Measurements from ENCODE around the gene CAMSAP2.

Gene CAMSAP2

DNA sequence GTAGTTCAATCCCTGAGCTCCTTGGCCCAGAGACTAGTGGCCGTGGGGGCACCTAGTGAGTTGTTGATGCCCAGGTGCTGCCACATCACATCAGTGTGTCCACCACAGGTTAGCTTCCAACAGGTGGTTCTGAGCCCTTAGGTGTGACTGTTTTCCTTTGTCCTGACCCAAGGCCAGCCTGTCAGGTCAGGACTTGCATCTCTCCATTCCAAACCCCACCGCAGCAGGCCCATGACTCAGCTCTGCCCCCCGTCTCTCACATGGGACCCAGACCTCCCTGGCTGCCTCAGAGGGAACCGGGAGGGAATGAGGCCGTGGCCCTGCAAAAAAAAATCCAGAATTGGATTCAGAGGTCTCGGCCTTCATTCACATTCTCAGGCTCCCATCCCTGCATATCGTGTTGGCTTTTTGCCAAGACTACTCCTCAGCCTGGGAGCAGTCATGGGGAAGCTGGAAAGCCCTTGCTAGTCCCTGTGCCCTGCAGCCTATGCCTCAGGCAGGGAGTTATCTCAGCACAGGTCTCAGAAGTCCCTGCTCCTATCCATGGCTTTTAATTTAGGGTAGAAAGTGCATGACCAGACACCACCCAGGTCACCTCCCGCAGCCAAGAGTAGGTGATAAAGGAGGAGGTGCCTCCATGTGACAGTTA lies 163.2 kb downstream of the CAMSAP2 start:
- no peak for DNase-seq

DNA sequence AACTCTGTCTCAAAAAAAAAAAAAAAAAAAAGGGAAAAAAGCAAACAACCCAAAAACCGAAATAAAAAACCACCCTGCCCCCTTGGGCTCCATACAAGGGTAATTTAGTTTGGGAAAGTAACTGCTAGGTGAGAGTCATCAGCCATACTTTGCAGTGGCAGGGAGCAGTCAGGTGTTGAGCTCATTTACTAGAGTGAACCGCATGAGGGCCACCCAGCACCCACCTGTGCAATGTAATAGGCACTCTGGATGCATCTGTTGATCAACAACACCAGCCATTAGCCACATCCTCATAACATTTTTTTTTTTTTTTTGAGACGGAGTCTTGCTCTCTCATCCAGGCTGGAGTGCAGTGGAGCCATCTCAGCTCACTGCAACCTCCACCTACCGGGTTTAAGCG lies 165.1 kb downstream of the CAMSAP2 start:
- DNase-seq = no peak

DNA sequence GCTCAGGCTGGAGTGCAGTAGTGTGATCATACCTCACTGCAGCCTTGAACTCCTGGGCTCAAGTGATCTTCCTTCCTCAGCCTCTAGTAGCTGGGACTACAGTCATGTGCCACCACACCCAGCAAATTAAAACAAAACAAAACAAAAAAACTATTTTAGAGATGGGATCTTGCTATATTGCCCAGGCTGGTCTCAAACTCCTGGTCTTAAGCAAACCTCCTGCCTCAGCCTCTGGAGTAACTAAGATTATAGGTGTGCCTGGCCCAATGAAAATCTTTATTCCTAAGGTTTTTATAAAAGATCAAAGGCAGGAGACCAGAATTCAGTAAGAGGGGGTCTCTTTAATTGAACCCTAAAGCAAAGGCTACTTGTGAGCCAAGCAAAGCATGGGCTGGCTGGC lies 166.1 kb downstream of the CAMSAP2 start:
- no peak for DNase-seq

DNA sequence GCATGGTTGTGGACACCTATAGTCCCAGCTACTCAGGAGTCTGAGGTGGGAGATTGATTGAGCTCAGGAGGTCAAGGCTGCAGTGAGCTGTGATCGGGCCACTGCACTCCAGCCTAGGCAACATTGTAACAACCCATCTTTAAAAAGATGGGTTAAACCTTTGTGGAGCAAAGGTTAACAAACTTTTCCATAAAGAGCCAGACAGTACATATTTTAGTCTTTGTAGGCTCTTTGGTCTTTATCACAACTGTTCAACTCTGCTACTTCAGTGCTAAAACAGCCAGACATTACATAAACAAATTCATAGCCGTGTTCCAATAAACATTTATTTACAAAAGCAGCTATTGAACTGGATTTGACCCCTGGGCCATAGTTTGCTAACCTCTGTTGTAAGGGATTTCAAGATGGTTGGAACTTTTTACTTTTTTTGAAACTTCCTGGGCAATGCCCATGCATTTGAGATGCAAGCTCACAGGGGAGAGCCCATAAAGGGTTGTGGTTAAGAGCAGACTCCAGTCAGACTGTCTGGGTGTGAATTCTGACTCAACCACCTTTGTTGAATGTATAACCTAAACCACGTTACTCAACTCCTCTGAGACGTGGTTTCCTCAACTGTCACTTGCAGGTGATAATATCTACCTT lies 166.8 kb downstream of the CAMSAP2 start:
- DNase-seq = no peak

DNA sequence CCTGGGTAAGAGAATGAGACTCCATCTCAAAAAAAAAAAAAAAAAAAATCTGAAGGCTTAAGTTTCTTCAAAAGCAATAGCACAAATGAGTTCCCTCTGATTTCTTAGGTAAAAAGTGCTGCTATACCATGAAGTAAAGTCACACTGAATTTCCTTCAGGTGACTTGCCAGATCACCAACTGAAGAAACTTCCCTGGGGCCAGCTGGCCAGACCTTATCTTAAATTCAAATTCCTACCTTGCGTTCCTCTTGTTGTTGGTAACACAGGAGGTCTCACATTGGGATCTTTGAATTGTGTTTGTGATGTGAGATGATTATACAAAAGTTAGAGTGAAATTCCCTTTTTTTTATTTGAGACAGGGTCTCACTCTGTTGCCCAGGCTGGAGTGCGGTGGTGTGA lies 167.8 kb downstream of the CAMSAP2 start:
- no peak for DNase-seq

DNA sequence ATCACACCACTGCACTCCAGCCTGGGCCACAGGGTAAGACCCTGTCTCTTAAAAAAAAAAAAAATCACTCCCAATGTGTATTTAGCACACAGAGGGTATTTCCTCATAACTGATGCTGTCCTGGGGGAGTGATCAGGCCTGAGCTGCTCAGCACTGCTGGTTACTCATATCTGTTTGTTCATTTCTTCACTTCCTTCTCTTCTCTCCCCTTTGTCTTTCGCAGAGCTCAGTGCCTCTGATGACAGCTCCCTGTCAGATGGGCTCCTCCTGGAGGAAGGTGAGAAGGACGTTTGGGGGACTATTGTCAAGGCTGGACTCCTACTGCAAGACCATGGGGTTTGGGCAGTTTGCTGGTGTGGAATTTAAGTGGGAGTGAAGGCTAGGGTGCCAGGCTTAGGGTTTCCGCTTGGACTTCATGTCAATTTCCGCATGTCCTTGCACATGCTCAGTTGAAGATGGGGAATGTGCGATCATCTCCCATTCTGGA lies 169.0 kb downstream of the CAMSAP2 start:
- DNase-seq = no peak

DNA sequence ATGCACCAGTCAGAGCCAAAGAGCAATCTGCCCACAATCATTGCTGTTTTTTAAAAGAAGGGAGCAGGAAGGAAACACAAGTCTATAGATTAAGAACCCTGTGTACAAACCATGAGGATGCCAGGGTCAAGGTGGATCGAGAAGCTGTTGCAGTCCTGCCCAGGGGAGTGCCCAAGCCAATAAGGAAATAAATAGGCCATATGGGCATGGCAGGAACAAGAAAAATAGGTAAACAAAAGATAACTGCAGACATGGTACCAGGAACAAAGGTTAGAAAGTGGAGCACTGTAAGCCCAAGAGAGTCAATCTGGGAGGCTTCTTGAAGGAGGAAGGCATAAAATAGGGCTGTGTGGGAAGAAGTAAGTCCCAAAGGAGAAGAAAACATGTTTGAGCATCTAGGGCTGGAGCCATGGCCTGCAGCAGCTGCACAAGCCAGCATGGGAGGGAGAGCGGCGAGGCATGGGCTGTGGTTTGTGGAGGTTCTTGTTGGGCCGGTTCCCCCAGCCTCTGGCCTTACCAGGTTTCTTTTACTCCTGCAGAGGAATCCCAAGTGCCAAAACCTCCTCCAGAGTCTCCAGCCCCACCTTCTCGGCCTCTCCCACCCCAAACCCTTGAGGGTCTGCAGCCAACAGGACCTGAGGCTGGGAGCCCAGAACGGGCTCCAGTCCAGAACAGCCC lies 169.6 kb downstream of the CAMSAP2 start:
- no peak for DNase-seq

DNA sequence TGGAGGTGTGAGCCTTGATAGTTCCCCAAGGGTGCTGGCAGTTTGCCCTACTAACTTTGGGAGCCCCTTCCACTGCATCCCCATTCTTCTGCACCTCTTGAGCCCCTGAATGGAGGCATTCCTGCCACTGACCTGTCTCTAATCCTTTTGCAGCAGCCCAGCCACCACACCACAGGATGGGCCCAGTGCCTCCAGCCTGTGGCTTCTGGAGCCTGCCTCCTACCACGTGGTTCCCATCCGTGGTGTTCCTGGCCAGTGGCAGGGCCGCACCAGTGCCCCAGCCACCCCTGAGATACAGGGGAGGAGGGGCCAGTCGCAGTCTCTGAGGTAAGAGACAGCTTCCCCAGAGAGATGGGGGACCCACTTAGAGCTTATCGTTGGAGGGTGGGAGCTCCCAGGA lies 170.4 kb downstream of the CAMSAP2 start:
- no peak for DNase-seq

DNA sequence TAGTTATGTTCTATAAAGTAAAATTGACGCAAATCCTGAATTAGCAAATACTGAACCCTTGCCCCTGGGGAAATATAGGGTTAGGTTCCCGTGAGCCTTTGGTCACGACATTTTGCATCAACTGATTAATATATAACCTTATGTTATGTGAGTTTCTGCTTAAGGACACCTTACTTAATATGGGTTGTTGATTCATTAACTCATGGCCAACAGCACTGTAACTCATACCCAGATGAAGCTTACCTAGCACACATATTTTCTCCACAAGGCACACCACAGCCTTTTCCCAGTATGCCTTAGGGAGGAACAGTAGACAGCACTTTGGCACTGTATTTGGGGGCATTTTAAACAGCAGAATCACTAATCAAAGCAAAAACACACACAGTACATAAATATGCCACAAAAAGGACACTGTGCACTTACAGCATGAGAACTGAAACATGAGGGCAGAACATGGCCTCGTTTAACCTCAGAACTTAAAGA lies 171.1 kb downstream of the CAMSAP2 start:
- no peak for DNase-seq

Measured in stimulated activated CD4-positive, alpha-beta T cell treated with anti-CD3 and anti-CD28 coated beads, Interleukin-4, amount 100 ng/mL, for 1 hour (primary cell).